Right lobe of liver (tissue), 4 donors: ENCODE data around the gene ATP5F1B.

Experiments
- CTCF ChIP-seq, 4 donors: fragments of 200-600 bp in 3 of 4; fragments of 450-650 bp in 1 of 4; IDR thresholded peaks; one replicate each; pipeline versions ENCODE4 v1.5.1 to v1.8.0; 2016 to 2022; ENCODE audit warnings: antibody characterized with exemption in 4 of 4, mild to moderate bottlenecking in 2 of 4
- POLR2A ChIP-seq: fragments of 450-650 bp; IDR thresholded peaks from one replicate; pipeline ENCODE4 v1.6.1; 2017; ENCODE audit warnings: antibody characterized with exemption, mild to moderate bottlenecking
- donor health status: DM: no; HTN: no; CAD: no.
- donor health status: DM: no; HTN: no; CAD: no.
- donor health status: DM: no; HTN: yes; CAD: no.

- TF ChIP-seq CTCF (IDR thresholded peaks at IDR 0.05) = no peak
- TF ChIP-seq POLR2A = no peak
These were observed 48.4 kb upstream of the ATP5F1B start for GRCh38 chr12:56694161-56694560.
